Hindlimb muscle (tissue), 1 donor: ENCODE results near the gene ABHD17A. TPM values are rescaled to one million over a fixed set of nuclear protein-coding genes. Genes with fewer than 3 reads are reported as not detected.
"Not testable (repeated sequence)": the region's sequence is repeated elsewhere in the genome, so short reads cannot be mapped to it uniquely, and the experiment has no call there.

Source experiments
- DNase-seq: peaks from one replicate; pipeline ENCODE4 v3.0.0-alpha.2; 2013
- polyA plus RNA-seq: library from polyadenylated mRNA; unstranded; fragments of 120-200 nt; gene quantifications from one replicate; pipeline ENCODE4 v1.2.1, GENCODE V29; 2013; ENCODE audit not compliant: insufficient read length

ABHD17A gene
- polyA plus RNA-seq, 1 donor = 64.8 TPM

DNA sequence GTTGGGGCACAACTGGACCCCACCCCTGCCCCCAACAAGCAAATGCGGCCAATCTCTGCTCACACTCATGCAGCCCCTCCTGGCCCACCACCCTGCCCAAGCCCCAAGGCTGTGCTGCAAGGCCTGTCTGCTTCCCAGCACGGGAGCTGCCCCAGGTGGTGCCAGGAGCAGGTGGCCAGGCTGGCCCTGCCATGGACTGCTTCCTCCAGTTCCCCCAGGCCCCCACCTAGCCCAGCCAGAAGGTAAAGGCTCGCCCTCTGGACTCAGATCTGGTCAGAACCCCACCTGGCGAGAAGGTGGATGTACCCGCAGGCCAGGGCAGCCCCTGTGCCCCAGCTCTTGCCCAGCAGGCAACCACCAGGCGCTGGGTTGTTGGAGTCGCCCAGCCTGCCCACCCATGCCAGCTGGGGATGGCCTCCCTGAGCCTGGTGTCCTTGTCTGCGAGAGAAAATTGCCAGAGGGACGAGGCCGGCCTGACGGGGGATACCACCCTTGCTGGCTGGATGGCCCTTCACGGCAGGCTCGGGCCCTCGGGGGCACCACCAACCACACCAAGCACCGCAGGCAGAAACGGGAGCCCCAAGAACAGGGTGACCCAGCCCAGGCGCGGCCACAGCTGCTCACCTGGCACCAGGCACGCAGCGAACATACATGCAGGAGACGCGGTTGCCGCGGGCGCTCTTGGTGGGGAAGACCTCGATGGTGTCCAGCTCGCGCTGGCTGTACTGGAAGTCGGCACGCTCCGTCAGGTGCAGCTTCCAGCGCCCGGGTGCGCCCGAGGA lies 4.5 kb downstream of the ABHD17A start:
- no peak for DNase-seq

DNA sequence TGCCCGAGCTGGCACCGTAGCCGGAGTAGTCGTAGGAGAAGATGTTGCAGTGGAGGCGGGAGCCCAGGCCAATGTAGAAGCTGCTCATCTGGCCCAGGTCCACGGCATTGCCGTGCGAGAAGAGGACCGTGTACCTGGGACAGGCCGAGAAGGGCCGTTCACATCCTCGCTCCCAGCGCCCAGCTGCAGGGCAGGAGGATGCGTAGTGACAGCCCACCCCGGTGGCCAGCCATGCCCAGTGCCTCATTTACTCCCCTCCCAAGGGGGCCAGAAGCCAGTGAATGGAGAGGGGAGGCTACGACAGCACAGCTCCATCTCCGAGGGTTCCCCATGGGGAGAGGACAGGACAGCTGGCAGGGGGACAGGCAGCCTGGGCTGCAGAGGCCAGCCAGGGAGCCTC lies 5.3 kb downstream of the ABHD17A start:
- not testable (repeated sequence) for DNase-seq

DNA sequence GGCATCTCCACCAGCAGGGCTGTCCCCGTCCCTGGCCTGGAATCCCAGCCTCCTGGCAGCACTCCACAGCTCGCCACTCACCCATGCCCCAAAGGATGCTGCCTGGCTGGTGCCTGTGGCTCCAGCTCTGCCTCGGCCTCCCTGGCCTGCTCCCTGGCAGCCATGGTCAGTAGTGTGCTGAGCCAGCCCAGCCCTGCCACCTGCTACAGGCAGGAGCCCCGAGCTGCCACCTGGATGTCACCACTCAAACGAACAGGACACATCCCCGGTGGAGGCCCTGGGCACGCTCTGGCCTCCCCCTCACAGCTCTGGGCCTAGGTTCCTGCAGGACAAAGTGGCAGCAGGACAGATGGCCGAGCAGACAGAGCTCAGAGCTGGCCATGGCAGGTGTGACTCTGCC lies 6.7 kb downstream of the ABHD17A start:
- DNase-seq = not testable (repeated sequence)

DNA sequence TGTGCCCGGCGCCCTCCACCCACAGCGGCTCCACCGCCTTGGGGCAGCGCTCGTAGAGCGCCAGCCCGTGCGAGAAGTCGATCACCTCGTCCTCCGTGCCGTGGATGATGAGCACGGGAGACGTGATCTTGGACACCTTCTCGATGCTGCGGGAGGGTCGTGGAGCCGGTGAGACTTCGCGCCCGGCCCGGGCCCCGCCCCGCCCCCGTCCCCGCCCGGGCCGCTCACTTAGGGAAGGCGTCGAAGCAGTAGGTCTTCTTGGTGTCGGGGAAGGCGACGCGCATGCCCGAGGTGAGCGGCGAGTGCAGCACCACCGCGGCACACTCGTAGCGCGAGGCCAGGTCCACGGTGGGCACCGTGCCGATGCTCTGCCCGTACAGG lies 8.0 kb downstream of the ABHD17A start:
- not testable (repeated sequence) for DNase-seq

DNA sequence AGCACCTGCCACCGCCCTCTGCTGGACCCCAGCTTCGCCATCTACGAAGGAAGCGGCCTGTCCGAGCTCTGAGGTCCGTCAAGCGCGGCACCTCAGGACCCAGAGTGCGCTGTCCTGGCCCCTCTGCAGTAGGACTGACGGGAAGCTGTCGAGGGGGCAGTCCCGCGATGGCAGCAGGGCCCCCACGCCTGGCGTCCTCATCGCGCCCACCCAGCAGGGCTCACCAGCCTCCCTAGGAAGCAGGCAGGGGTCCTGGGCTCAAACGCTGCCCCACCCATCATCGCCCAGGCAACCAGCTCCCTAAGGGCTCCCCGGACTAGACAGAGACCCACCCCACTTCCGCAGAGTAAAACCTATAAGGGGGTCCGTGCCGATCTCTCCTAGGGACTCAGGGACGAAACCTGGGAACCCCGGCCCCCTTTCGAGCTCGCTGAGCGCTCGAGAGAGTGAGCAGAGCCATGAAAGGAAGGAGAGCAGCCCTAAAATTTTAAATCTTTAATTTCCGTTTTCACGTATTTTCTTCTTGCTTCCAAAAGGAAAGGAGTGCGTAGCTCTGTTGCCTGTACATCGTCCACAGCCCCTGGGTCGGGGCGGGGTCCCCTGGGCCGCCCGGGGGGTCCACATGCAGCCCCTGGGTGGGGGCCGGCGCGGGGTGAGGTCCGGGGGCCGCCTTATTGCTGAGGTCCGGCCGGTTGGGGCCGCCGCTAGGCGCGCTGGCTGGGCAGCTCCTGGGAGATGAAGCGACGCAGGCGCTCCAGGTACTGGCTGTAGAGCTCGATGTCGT lies 8.6 kb downstream of the ABHD17A start:
- not testable (repeated sequence) for DNase-seq

DNA sequence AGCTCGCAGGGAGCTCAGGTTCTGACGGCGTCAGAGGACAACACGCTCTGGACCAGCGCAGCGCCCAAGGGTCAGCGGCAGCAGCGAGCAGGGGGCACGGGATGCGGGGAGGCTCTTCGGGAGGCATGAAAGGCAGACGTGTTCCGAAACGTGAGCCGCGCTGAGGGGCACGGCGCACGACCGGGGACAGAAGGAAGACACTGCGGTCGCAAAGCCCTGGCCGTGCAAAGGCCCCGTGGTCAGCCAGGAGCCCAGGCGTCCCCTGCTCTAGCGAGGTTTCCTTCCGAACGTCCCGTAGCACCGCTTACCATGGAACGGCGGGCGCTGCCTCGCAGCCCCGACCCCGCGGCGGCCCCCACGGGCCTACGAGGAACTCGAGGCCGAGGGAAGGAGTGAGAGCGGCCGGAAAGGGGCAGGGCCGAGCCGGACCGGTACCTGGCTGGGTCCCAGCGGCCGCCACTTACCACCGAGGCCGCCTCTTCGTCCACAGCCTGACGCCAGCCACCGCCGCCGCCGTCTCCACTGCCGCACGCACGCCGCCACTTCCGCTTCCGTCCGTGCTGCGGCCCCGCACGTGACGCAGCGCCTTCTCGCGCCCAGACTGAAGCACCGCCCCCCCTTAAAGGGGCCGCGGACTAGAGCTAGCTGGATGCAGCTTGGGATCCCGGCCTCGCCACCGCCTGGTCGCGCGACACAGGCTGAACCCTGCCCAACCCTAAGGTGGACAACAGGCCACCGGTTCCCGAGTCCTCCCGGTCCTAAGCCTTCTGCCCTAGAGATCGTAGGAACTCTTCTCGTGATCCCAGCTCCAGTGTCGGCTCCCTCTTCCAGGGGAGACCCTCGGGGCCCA lies 9.4 kb downstream of the ABHD17A start:
- peak; percentile 94 for DNase-seq

DNA sequence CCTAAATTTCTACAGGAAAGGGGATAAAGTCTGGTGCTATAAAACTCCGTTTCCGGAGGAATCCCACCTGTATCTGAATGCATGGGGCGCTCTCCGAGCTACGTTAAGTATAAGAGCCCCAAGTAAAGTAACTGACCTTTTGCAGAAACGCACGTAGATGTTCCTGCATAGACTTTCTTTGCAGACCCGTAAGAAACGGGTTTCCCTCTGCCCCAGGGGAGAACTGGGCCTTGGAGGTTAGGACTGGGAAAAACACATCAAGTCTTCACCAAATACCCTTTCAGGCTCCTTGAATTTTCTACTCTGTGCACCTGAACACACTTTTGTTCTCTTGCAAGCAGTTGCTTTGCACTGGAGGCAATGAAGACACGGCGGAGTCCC lies 10.0 kb downstream of the ABHD17A start:
- DNase-seq = not testable (repeated sequence)

DNA sequence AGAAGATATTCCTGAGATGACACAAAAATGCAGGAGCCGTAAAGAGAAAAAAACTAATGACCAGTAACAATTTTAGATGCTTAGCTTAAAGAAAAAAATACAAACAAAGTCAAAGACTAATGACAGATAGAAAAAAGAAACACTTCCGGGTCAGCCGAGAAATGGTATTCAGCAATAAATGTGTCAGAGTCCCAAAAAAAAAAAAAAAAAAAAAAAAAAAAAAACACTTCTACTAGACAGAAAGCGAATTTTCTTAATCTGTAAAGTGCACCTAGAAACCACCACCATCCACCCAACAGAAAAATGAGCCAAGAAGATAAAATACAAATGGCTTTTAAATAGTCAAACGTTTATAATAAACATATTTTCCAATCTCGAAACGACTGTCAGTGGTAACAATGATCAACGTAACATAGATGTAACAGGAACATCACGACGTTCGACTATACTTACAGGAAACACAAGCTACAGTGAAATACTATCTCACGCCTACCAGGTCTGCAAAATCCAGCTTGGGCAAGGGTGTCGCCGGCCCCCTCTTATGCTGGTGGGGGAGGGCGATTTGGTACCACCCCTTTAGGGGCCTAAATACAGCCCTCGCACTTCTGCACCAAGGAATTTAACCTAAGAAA lies 10.6 kb downstream of the ABHD17A start:
- no peak for DNase-seq

DNA sequence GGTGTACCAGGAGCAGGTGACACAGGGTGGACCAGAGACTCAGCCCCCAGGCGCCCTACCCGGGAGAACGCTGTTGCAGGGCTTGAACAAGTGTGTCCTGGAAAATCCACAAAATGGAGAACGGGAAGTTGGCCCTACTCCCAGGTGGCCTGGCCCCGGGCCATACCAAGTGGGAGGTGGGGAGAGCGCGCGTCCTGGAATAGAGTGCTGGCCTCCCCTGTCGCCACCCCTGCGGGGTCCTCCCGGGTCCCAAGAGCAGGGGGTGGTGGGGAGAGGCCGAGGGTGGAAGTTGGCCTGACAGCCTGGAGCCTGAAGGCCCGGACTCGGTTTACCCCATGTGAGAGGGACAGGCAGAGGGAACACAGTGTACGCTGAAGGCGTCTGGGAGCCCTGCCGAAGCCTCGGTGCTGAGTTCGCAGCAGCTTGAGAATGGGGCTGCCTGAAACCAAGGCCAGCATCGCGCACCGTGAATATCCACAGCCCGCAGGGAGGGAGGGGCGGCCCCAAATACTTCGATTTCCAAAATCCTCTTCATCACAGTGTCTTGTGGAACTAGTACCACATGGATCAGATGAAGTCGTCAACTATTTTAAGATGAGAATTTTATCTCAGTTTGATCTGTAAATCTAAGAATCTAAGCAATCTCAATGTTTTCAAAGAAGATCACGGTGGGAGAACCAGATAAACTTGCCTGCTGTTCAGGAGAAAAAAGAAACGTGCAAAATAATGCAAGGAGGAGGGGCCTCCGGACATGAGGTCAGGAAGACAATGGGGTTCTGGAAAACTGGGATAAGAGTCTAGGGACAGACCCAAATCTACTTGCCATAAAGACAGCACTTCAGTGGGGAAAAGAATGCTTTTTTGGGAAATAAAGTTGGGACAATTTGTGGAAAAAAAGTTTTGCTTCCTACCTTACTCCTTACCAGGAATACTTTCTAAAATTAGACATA lies 11.5 kb downstream of the ABHD17A start:
- no peak for DNase-seq

DNA sequence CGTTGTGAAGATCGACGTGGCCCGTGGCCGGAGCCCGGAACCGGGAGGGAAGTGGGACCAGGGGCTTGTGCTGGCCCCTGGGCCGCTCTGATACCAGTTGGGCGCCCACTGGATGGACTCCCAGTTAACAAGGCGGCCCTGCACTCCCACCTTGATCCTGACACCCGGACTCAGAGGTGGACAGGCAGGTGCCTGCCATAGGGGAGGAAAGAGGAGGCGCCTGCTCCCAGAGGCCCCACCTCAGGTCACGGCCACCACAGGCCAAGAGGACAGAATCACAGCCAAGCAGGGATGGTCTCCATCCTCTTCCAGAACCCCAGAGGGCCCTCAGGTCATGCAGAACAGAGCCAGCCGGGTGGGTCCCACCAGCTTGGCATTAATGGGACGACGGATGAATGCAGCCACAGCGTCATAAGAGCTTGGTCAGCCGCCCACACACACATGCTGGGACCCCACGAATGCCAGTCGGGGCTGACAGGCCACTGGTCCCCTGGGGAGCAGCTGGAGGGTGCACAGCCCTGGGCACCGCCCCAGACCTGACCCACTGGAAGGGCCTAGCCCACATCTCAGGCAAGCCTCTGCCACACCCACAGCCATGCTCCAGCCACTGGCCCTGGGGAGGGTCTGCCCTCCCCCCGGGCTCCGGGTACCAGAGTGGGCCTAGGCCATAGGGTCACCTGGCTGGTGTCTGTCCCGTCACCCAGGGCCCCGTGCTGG lies 12.3 kb downstream of the ABHD17A start:
- no peak for DNase-seq

DNA sequence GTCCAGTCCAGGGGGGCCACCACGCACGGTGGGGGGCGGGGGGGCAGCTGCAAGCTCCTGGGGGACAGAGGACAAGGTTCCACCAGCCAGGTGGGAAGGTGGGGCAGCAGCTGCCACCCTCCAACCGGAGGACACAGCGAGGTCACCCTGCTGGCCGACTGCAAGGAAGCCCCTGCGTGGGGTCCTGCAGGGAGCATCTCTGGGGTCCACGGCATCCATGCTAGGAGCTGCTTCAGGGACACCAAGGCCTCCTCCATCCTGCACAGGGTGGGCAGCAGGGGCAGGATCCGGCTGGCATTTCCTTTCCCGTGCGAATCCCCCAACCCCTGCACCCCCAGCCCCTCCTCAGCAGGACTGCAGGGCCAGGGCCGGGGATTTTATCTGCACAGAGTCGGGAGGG lies 13.7 kb downstream of the ABHD17A start:
- DNase-seq = no peak

DNA sequence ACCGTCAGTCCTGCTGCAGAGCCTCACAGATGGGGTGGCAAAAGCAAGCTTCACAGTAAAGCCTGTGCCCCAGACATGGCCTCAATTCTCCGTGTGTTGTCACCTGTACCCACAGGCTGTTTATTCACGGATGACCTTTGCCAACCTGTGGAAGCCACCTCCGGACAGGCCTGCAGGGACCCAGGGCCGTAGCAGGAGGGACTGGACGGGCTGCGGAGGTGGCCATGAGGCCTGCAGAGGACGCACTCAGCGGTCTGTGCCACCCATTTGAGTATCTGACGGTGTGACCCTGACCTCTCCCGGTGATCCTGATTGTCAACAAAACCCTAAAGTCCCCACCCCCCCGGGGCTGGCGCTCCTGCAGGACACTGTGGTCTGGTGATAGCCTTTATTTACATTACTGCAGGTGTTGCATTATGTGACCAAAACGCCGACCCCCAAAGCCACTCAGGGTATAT lies 14.1 kb downstream of the ABHD17A start:
- no peak for DNase-seq

DNA sequence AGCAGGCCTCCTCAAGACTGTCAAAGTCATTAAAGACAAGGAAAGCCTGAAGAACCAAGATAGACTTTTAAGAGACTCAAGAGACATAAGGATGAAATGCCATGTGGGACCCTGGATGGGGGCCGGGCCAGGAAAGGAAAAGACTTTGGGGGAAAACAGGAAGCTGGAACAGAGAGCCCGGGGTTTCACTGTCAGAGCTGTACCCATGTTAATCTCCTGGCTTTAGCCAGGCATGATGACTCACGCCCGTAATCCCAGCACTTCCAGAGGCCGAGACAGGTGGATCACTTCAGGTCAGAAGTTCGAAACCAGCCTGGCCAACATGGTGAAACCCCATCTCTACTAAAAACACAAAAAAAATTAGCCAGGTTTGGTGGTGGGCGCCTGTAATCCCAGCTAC lies 16.3 kb downstream of the ABHD17A start:
- no peak for DNase-seq

DNA sequence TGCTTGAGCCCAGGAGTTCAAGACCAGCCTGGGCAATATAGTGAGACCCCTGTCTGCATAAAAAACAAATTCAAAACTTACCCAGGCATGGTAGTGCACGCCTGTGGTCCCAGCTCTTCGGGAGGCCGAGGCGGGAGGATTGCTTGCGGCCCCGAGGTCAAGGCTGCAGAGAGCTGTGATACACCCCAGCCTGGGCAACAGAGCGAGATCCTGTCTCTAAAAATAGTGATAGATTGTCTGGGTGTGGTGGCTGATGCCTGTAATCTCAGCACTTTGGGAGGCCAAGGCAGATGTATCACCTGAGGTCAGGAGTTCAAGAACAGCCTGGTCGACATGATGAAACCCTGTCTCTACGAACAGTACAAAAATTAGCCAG lies 18.0 kb downstream of the ABHD17A start:
- DNase-seq = no peak

DNA sequence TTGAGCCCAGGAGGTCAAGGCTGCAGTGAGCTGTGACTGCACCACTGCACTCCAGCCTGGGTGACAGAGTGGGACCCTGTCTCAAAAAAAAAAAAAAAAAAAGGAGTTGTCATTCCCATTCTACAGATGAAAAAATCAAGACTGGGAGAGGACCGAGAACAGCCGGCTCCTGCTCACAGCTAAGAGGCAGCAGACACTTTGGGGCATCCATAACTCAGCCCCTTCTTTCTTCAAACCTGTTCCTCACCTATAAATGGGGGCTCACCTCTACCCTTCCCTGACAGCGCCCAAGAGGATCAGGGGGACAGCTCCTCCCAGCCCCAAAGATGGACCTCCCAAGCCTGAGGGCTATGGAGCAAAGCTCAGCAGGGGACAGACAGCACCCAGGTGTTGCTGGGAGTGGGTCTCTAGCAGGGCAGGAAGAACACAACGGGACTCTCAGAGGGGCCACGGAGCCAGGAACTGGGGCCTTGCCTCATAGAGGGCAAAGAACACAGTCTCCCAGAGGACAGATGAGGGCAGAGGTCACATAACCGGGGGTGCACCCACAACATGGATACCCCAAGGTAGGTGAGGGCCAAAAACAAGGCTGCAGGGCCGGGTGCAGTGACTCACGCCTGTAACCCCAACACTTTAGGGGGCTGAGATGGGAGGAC lies 18.5 kb downstream of the ABHD17A start:
- no peak for DNase-seq

DNA sequence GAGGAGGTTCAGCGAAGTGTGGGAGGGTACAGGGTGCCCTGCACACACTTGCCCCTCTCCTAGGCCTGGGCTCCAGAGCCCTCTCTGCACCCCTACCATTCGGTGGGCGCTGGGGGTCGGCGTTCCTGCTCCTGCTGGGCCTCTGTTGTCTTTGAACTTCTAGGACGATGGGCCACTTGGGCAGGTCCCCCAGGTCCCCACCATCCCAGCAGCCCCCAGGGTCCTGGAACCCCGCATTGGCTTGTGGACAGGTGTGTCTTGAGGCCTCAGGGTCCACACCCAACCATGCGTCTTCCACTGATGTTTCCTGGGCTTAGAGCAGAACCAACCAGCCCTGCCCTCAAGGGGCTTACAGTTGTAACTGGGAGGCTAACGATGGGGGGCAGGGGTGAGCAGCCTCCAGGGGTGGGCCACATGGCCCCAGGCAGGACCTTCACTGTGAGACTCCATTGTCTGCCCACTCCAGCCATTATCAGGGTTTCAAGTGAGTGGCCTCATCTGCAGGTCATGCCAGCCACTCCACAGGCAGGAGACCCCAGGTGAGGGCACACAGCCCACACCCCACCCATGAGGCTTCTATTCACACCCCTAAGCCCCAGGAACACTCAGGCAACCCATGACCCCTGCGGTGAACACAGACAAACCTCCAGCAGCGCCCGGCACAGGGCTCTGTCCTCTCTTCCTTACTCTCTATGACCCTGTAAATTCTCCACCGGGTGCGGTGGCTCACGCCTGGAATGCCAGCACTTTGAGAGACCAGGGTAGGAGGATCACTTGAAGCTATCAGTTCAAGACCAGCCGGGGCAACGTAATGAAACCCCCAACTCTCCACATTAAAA lies 19.9 kb downstream of the ABHD17A start:
- DNase-seq = no peak

DNA sequence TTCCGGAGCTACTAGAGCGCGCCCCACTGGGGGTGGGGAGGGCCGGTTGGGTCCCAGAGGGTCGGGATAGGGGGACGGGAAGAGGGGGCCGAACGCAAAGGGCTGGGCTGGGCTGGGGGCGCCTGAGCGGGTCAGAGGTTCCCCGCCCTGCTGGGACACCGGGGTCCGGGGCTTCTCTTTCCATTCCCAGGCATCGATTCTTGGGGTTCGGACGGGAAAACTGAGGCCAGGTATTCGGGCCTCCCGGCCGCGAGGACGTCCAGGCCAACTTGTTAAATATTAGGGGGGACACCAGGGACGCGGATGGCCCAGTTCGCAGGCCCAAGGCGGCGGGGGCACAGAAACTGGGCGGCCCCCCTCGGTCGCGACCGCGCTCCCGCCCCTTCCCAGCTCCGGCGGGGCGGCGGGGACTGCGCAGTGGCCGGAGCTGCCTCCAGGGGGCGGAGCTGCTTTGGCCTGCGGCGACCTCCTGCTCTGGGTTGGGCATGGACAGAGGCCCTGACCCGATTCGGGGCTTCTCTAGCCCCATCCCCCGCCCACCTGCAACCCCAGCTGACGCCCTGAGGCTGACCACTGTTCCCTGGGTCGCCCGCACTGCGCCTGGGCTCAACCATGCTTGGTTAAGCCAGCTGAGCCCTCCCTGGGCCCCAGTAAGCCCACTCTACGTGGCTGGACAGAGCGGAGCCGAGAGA lies 20.7 kb downstream of the ABHD17A start:
- peak; percentile 76 for DNase-seq
